Suprapubic skin (tissue), 4 donors: ENCODE data around the gene IGFBP2.

Experiments used
- EP300 ChIP-seq: sonication (generic); formaldehyde crosslinking; IDR thresholded peaks from one replicate; pipeline ENCODE4 v1.6.1; 2017; ENCODE audit warnings: antibody characterized with exemption
- POLR2AphosphoS5 ChIP-seq, 3 donors: sonication (generic); formaldehyde crosslinking; IDR thresholded peaks; one replicate each; pipeline ENCODE4 v1.6.1; 2017; ENCODE audit warnings: antibody characterized with exemption in 3 of 3
- TF ChIP-seq, protein P1 (sequence below), 2 donors: fragments of 200-600 bp in 1 of 2; fragments of 450-650 bp in 1 of 2; sonication (generic) in 1 of 2; IDR thresholded peaks; one replicate each; pipeline ENCODE4 v1.5.1; 2016 to 2019; ENCODE audit warnings: antibody characterized with exemption in 2 of 2, mild to moderate bottlenecking in 1 of 2, moderate library complexity in 1 of 2

DNA sequence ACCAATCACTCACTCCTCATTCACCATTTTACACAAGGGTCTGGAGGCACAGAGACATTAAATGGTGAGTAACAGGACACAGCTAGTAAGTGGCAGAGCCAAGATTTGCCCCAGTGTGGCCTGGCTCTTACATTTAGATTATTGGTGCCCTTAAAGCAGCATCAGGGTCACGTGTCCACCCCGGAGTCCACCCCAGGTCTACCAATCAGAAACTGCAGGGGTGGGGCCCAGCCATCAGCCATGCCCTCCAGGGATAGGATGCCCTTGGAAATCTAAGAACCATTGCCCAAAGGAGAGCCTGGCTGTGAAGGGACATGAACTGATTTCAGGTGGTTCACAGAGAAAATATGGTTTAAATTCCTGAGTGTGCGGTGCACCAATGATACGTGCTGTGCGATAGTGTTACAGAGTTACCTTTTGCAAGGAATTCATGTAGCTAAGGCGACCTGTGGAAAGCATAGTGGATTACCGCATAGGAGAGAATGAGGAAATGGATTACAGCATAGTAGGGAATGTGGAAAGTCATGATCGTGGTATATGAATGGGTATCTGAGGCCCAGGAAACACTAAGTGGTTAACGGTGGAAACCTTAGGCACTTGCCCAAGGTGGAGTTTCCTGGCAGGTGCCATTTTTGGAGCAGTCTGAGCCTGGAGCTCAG is 44.3 kb downstream of the IGFBP2 start:
- no peak for TF ChIP-seq POLR2AphosphoS5 (IDR thresholded peaks at IDR 0.05)
- TF ChIP-seq, protein P1, sequence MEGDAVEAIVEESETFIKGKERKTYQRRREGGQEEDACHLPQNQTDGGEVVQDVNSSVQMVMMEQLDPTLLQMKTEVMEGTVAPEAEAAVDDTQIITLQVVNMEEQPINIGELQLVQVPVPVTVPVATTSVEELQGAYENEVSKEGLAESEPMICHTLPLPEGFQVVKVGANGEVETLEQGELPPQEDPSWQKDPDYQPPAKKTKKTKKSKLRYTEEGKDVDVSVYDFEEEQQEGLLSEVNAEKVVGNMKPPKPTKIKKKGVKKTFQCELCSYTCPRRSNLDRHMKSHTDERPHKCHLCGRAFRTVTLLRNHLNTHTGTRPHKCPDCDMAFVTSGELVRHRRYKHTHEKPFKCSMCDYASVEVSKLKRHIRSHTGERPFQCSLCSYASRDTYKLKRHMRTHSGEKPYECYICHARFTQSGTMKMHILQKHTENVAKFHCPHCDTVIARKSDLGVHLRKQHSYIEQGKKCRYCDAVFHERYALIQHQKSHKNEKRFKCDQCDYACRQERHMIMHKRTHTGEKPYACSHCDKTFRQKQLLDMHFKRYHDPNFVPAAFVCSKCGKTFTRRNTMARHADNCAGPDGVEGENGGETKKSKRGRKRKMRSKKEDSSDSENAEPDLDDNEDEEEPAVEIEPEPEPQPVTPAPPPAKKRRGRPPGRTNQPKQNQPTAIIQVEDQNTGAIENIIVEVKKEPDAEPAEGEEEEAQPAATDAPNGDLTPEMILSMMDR (IDR thresholded peaks at IDR 0.05), result no peak
- no peak for TF ChIP-seq EP300
